GM18870 (cell line): ENCODE results near the gene MACROD2.

ENCODE experiments used
- ATAC-seq: cut with Tn5 transposase; IDR thresholded peaks from one replicate; pipeline ENCODE4 v1.9.1; 2021; ENCODE audit warnings: moderate library complexity; ENCODE audit not compliant: unreplicated experiment

MACROD2 gene

DNA sequence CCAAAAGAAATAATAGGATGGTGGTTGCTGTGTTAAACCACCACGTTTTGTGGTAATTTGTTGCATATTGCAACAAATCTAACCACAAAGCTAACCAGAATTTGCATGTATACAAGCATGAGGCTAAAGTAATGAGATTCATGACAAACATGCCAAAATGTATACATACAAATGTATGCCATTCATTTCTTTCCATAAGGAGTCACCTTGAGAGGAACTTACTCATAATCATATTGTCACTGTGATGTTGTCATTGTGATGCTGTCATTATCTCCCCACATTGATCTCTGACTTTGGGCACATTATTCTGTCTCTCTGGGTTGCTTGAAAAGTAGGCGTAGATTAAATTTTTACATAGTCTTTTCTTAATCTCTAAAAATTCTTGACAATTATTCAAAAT, 1228.9 kb downstream of the MACROD2 start:
- no peak for ATAC-seq

DNA sequence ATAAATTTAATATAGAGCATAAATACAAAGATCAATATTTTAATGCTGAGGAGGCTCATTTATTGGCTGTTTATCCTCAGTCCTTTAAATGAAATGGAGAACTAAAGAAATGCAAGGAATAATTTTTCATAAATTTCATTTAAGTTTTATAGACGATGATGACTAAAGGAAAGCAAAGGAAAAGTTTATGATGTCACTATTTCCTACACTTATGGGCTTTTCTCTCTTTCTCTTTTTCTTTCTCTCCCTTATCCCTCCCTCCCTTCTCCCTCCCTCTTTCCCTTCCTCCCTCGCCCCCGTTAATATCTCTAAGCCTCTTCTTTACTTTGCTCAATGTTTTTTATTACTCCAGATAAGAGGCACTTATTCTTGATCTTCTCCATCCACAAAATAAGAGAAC, 1231.8 kb downstream of the MACROD2 start:
- no peak for ATAC-seq

DNA sequence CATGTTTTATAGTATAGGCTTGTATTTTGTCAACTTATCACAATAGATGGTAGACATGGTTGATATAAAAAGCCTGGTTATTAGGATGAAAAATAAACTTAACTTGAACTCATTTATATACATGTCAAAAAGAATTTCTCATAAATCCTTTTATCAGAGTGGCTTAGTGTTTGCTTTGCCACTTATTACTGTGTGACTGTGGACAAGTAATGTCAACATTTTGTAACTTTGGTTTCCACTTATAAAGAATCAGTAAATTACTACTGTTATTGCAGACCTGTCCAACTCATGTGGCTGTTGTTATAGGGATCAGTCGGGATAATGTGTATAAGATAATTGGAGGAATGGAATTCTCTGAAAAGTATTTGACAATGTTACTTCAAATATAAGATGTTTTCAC, 1236.9 kb downstream of the MACROD2 start:
- no peak for ATAC-seq

DNA sequence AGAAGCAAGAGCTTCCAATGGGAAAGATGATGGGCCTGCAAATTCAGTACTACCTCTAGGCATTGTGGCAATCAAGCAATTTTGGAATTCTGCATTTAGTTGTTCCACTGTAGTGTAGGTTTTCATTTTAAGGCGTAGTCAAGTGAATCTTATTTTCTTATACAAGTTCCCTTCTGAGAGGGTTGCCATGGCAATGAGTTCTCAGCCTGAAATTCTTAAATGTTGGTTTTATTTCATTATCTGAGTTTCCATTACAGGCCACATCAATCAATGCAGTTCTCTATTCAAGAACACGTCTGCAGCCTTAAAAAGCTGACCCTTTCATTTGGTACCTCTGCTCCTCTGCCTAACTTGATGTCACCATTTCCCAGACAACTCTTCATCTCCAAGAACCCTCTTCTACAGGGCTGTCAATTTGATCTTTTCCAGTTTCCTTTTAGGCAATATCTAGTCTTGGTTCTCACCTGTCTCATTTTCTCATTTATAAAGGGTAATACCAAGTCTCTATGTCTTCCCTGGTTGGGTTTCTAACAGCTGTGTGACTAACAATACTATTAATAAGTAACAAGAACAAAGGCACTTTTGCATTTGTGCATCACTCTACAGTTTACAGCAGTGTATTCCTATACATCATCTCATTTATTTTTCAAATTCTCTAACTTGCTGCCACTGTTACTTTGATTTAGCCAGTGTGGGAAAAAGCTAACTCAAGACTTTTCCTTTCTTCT, 1240.3 kb downstream of the MACROD2 start:
- peak; percentile 51 for ATAC-seq

DNA sequence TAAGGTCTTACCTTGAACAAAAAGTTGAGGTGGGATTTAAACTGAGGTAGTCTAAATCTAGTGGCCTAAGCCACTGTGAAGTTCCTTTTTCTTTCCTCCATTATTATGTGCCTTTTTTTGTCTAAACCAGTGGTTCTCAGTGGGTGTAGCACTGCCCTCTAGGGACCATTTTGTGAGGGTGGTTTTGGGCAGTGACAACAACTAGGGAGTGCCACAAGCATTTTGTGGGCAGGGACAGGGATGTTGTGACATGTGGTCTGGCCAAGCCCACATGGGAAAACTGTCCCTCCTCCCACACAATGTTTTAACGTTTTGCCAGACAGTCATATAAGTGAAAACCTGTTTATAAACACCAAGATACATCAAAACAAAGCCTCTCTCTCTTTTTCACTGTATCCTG, 1241.5 kb downstream of the MACROD2 start:
- peak; percentile 67 for ATAC-seq

DNA sequence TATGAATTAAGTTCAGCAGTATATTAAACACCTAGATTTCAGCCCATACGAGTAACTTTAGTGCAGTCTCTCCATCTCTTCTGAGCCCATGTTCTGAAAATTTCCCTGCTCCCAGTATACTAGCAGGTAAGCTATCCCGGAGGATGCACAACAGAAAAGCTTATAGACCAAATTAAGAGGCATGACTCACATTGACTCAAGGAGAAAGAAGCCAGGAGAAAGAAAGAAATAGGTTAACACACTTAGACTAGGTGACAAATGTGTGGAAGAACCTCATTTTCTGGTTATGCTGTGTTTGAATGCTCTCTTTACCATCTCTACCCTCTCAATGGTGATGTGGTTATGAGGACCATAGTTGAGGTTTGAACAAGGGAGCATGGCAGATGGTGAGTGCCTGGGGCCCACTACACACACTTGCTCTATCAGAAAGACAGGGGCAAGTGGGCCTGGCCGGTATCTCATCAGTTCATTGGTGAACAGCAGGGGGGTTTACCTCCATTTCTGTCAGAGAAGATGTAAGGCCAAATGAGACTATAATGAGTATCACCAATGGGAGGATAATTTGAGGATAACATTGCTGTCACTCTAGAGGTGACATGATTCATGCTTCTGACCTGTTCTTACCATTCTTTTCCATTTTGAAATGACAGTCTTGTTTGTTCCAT, 1244.4 kb downstream of the MACROD2 start:
- ATAC-seq = no peak

DNA sequence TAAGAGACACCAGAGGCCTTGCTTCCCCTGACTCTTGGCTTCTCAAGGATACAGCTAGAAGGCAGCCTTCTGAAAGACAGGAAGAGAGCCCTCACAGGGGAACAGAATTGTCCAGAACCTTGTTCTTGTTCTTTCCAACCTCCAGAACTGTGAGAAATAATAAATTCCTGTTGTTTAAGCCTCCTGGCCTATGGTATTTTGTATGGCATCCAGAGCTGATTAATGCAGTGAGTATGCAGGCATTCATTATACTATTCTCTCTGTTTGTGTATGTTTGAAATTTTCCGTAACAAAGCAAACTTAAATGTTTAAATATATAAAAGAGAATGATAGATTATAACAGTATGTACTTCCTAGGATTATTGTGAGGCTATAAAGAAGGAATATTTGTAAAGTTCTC, 1245.5 kb downstream of the MACROD2 start:
- ATAC-seq = no peak

DNA sequence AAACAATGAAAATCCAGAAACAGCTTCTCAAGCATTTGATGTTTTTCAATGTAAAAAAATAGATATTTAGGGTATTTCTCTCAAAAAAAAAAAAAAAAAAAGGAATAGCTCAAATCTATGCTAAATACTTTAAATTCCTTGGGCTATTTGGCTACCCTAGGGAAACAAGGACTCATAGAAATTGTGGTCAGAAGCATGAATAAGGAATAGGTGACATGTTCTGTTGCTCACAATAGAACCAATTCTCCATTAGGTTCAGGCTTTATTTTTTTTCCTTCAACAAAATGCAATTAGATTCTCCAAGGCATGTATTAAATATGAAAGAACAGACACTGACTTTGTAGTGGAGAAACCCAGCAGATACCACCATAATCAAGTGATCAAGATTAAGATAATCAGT, 1246.4 kb downstream of the MACROD2 start:
- no peak for ATAC-seq

DNA sequence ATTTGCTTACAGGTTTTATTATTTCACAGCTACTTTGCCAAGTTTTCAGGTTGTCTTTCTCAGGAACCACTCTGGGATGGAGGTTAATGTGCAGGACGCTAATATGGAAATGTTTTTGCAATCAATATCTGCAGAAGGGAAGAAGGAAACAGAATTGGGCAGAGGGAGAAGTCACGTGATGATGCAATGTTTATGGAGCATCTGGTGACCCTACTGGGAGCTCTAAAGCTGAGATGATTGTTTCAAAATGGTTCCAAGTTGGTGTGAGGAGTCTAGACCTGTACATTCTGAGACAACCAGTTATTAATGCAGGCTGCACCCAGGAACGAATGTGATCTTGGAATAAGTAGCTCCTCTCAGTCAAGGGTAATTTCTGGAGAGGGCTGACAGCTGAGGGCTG, 1247.5 kb downstream of the MACROD2 start:
- ATAC-seq = no peak

DNA sequence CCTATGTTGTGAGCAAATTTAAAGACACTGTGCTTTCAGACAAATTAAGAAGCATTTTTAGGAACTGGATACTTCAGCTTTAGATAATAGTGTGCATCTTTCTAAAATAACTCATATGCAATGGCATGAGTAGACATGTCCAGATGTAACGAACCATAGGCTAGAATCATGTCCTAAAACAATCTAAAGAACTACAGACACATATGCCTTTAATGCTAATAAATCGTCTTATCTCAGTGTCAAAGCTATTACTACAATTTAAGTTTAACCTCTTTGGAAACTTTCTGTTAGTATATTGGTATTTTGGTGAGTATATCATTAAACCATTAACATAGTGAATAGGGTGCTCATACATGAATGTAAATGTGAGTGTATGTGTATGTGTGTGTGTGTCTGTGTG, 1250.6 kb downstream of the MACROD2 start:
- no peak for ATAC-seq

DNA sequence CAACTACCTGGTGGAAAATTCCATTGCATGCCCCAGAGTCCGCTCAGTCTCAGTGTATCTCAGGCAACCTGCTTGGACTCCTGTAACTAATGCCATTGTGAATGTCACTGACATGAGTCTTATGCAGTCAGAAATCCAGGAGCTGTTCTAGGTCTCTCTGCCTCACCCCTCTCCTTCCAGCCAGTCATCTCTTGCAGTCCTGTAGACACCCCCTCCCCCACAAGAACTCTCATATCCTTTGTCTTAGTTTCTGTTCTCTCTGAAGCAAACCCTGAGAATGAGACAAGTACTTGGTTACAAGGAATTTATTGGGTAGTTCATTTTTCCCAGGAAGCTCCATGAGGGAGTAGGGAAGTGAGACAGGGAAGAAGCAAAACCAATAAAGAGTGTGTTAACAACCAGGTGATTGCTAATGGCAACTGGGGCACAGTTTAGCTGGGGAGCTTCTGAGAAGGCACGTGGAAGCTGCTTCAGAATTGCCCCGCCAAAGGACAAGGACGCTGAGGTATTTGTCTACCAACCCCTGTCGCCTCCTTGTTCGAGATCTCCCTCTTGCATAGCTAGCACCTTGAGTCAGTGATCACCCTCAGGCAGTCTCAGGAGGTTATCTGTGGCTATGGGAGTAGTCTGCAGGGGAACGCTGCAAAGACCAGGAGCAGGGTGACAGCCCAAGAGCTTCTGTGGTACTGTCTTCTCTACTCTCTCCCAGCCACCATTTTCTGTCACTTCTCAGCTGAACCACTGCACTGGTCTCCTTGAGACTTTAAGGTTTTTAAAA, 1253.5 kb downstream of the MACROD2 start:
- ATAC-seq = no peak

DNA sequence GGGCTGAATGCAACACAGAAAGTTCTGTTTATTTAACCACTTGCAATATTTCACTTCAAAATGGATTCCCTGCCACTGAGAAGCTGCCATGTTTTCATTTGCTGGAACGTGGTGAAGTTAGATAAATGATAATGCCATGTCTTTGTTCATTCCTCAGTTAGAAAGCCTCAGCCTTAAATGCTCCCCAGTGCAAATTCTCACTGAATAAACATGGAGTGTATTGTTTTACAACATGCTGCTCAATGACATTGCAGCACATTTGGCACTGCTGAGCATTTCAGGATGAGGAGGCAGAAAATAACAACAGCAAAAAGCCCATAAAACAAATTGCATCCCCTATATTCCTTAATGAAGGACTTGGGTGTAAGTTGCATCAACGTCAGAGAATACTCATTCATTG, 1255.9 kb downstream of the MACROD2 start:
- ATAC-seq = no peak

DNA sequence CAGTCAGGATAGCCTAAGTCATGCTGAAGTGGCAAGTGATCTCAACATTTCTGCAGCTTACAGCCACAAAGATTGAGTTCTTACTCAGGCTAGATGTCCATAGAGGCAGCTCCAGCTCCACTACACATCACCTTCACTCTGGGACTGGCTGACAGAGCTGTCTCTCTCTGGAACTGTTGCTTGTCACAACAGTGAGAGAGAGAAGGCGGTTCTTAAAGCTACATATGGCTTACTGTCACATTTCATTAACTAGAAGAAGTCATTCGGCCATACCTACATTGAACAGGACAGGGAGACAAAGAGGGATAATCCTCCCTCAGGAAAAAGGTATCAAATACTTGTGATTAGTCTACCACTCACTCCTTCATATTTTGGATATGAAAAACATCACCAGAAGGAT, 1257.0 kb downstream of the MACROD2 start:
- no peak for ATAC-seq

DNA sequence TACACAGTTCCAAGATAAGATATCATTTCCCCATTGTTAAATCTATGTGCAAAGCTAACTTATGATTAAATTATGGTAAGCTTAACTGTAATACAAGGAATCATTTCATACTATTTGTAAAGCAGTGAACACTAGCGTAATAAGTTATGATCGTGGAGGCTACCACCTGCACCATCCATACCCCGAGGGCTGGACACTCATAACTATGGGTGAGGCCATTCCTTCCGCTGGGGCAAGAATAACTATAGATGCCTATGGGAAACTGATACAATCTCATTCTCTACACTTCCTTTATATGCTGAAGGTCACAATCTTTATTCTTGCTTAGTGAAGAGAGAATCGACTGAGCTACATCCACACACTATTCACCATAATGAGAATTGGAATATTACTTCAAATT, 1258.1 kb downstream of the MACROD2 start:
- no peak for ATAC-seq

DNA sequence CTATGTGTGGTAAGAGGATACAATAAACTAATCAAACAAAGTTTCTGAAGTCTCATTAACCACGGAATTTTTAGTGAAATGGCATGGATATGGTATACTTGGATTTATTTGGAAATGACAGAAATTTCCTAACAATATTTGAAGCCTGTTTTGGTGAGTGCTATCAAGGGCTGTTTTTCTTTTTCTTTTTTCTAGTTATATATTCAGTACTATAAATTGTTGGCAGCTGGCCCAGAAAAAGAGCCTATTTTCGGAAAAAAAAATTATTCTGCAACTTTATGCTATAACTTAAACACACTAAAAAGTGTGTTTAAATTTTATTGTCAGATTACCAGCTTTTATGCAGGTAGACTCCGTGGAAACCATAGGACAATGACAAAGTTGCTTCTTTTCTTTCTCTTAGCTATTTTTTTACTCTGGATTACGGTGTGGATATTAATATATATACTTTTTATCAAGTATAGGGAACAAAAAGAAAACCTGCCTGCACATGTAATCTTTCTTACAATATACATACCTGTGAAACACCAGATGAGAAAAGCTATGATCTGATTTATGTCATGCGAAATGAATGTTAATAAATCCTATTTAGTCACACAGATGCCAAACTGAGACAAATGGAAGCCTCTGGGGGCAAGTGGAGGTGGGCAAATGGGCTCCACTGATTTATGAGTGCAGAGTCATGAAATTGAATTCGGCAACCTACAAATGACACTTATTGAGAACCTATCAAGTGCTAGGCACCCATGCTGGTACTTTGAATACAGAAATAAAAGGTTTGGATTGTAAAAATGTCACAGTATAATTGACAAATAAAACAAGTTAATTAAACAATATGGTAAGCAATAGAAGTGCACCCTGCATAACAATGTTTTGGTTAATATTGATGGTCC, 1261.6 kb downstream of the MACROD2 start:
- ATAC-seq = no peak

DNA sequence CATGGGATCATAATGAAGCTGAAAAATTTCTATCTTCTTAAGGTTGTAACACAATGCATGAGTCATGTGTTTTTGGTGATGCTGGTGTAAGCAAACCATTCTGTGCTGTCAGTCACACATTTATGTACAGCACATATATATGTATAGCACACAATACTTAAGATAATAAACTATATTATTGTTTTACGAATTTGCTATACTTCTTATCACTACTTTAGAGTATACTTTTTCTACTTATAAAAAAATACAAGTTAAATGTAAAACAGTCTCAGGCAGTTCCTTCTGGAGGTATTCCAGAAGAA, 1262.2 kb downstream of the MACROD2 start:
- ATAC-seq = no peak

DNA sequence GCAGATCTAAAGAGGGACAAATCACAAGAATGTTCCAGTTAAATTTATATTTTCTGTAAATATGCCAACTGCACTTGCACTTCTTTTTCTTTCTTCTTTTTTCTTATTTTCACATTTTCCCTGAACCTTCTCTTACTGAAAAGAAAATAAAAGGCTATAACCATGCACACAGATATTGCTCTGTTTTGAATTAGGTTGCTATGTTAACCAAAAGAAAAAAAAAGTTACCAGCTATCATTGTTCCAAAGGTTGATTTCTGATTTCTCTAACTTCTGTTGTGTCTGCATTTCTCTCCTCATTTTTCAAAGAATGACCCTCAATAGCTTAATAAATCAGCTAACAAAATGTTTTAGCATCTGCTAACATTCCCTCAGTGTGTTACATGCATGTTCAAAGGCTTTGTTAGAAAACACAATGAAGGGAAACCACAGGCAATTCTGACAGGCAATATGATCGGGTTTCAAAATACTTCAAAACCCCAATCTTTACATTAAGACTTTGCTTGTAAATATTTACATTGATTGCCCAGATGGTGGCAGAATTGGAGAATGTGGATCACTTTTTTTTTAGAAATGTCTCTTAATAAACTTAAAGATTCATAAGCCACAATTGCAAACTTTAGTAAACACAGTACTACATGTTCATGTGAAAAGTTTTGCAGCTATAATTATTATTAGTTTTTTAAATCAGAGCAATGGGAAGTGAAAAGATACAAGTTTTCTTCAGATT, 1270.4 kb downstream of the MACROD2 start:
- ATAC-seq = no peak

DNA sequence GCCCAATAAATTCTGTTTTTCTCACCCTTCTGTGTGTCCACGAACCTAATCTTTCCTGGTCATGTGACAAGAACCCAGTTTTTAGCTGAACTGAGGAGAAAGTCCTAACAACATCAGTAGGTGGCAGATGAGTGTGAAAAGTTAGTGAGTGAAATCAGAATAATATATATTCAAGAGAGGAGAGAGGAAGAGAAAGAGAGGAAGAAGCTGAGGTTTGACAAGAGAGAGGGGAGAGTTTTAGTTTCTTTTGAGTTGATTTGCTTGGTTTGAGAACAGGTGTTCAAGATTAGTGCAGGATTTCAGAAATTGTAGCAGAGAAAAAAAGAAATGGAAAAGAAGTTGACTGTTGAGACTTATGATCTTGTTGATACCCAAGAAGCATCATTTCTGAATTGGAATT, 1272.6 kb downstream of the MACROD2 start:
- ATAC-seq = peak; percentile 70

DNA sequence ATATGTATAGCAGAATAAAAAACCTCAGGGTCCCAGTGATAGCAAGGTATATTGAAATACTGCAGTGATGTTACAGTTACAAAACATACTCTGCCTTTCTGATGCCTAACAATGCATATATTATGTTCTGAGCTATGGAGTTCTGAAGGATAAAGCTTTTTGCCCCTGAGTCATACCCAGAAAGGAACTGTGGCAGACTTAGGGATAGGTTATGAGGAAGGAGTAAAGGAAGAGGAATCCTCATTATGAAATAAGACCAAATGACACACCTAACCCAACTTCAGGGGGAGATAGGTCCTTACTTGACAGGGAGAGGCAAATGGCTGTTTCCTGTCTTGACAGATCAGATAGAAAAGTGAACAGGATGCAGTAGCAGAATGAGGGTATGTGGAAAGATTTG, 1282.7 kb downstream of the MACROD2 start:
- no peak for ATAC-seq

DNA sequence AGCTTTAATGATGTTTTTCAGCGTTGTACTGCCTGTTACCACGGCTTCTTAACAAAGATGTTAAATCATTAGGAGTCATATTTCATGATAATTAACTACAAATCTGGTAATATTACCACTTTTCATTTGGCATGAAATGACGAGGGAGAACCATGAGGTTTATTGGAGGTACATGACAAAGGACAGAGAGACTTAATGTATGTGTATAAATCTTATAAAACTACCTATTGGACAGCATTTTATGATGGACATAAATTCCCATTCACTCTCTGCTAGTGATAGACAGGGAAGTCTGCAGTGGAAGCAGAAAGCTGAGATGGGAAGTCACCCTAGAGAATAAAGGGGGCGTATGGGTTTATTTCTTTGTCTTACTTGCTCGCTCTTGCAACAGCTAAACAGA, 1292.0 kb downstream of the MACROD2 start:
- no peak for ATAC-seq

DNA sequence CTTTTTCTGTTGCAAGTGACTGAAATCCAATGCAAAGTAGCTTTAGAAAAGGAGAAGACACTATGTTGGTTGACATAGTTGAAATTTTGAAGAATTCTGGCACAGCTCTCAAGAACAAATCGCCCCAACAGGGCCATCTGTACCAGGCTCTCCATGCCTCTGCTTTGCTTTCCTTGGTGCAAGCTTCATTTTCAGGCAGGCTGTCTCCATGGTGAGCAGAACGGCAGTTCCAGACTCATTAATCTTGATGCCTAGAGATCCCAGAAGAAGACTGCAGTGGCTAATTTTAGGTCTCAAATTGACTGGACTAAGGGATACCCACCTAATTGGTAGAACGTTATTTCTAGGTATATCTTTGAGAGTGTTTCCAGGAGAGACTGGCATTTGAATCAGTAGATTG, 1292.8 kb downstream of the MACROD2 start:
- no peak for ATAC-seq
